Measurements from ENCODE around the gene TMPRSS4. TPM values are rescaled to one million over a fixed set of nuclear protein-coding genes. Genes with fewer than 3 reads are reported as not detected.

Gene TMPRSS4
- total and polyA plus RNA-seq, 9 of the 15 experiments (the other 6 are each of a cell fraction or from before 2014, with no cell fraction given) = 4.0 to 10.0 (median 5.6) TPM

- no peak for TF ChIP-seq PATZ1 (CRISPR knock-in tag; IDR thresholded peaks at IDR 0.05; ENCODE audit: borderline replicate concordance)
- TF ChIP-seq ZNF311 (CRISPR knock-in tag; IDR thresholded peaks at IDR 0.05) = no peak
- no peak for TF ChIP-seq EZH2 (IDR thresholded peaks at IDR 0.05; ENCODE audit: borderline replicate concordance, low read depth, low read length)
- no peak for TF ChIP-seq ASH1L (IDR thresholded peaks at IDR 0.05; ENCODE audit: borderline replicate concordance, low read depth, partially characterized antibody)
- TF ChIP-seq SRSF9 (IDR thresholded peaks at IDR 0.05; ENCODE audit: borderline replicate concordance, low read depth, low read length) = no peak
- TF ChIP-seq CHCHD3 (CRISPR knock-in tag; IDR thresholded peaks at IDR 0.05) = no peak
- no peak for TF ChIP-seq SNIP1 (IDR thresholded peaks at IDR 0.05; ENCODE audit: low read depth)
- no peak for TF ChIP-seq ZNF239 (CRISPR knock-in tag; IDR thresholded peaks at IDR 0.05)
These were observed 86.0 kb downstream of the TMPRSS4 start (continued) for GRCh38 chr11:118162846-118163245.

GRCh38 chr11:118163494-118163893 is 86.6 kb downstream of the TMPRSS4 start:
- ATAC-seq (no peak), FAIRE-seq (no peak), DNase-seq (ENCODE audit: extremely low read depth in 1 of 4, low spot score in 3 of 4) (no peak)
- BruUV-seq (replicated peaks) = no TSS peak
- intact Hi-C loops (cut with micrococcal nuclease) = no loop called here
- 3% methylated on average over 5 of the region's 5 CpGs for WGBS (ENCODE audit: insufficient coverage, low coverage, missing lambda C conversion rate)
- in situ Hi-C loops (cut with MboI) = no loop called here
- CTCF ChIA-PET (ENCODE audit: low intra/inter-chr PET ratio) = no interaction called here
- no peak overlapping the region for H3K9ac ChIP-seq (ENCODE audit: insufficient read depth in 1 of 2, low read depth in 2 of 2, low read length in 2 of 2)
- TF ChIP-seq DIDO1 (tag; IDR thresholded peaks at IDR 0.05; ENCODE audit: low read depth) (no peak), HINFP (tag; conservative IDR thresholded peaks at IDR 0.05; ENCODE audit: low read depth) (no peak), ZNF224 (CRISPR knock-in tag; IDR thresholded peaks at IDR 0.05) (no peak), FOXJ2 (tag; IDR thresholded peaks at IDR 0.05) (no peak), ILK (tag; IDR thresholded peaks at IDR 0.05; ENCODE audit: borderline replicate concordance, low read depth) (no peak), MBD2 (IDR thresholded peaks at IDR 0.05; ENCODE audit: borderline replicate concordance, low read depth) (no peak), POLR2B (IDR thresholded peaks at IDR 0.05; ENCODE audit: low read depth, partially characterized antibody) (no peak), CHCHD3 (CRISPR knock-in tag; IDR thresholded peaks at IDR 0.05) (no peak)
- no peaks in the 10 kb centered on the region for H3K79me2 ChIP-seq (ENCODE audit: control insufficient read depth, insufficient read depth, low read length)
- POLR2A ChIA-PET = interaction anchor here (0.6 to 1.3 kb wide), 3 partner anchors 8 to 52 kb away, joined by 3 to 4 read pairs (median 4); no protein-coding TSS in a partner anchor
- H3K9me3 ChIP-seq (replicated peaks; ENCODE audit: control insufficient read depth, insufficient read depth, low read depth, low read length) = no peaks in the 10 kb centered on the region
- peaks cover 0 to 5% of the 10 kb centered on the region in 2 experiments; a peak in 1 of 5 replicates for H3K4me1 ChIP-seq (replicated peaks in 1 of 2; ENCODE audit: control insufficient read depth in 2 of 2, insufficient read depth in 2 of 2, low read length in 2 of 2)
- H3K9me1 ChIP-seq (ENCODE audit: control insufficient read depth, insufficient read depth, low read length) = no peaks in the 10 kb centered on the region
- H2AFZ ChIP-seq (ENCODE audit: low read depth, low read length) = no peak overlapping the region
- H4K20me1 ChIP-seq (replicated peaks; ENCODE audit: control insufficient read depth, insufficient read depth, low read length) = peaks cover 11% of the 10 kb centered on the region
- H3K4me2 ChIP-seq (ENCODE audit: insufficient read depth, low read length) = no peak overlapping the region
- H3K27ac ChIP-seq (ENCODE audit: extremely low read depth, low read depth, low read length) = no peak overlapping the region
- peaks cover 20 to 83% of the 10 kb centered on the region in 2 experiments; a peak in 4 of 5 replicates for H3K27me3 ChIP-seq (ENCODE audit: control insufficient read depth in 2 of 2, insufficient read depth in 2 of 2, low read length in 2 of 2)
- H3K36me3 ChIP-seq (ENCODE audit: control insufficient read depth, insufficient read depth, low read length) = no peaks in the 10 kb centered on the region
- H3K4me3 ChIP-seq = no peak overlapping the region
